Measurements from ENCODE around the gene LRBA. TPM values are rescaled to one million over a fixed set of nuclear protein-coding genes. Genes with fewer than 3 reads are reported as not detected.

Gene LRBA
- total RNA-seq, 1 experiment from 2014 or later, result 12.5 TPM

GRCh38 chr4:150369434-150370380 lies 645.4 kb downstream of the LRBA start:
- no peak for DNase-seq (ENCODE audit: low read depth)

- DNase-seq (ENCODE audit: low read depth), result no peak
These were observed 646.4 kb downstream of the LRBA start for GRCh38 chr4:150368667-150369066.

- DNase-seq (ENCODE audit: low read depth), result no peak
These were observed 647.8 kb downstream of the LRBA start for GRCh38 chr4:150367326-150367725.

GRCh38 chr4:150366487-150366999 lies 648.5 kb downstream of the LRBA start:
- DNase-seq (ENCODE audit: low read depth), result no peak

GRCh38 chr4:150363721-150364688 lies 651.1 kb downstream of the LRBA start:
- DNase-seq (ENCODE audit: low read depth), result no peak

GRCh38 chr4:150358691-150359090 lies 656.4 kb downstream of the LRBA start:
- no peak for DNase-seq (ENCODE audit: low read depth)

GRCh38 chr4:150357829-150358228 lies 657.3 kb downstream of the LRBA start:
- no peak for DNase-seq (ENCODE audit: low read depth)

- no peak for DNase-seq (ENCODE audit: low read depth)
These were observed 659.1 kb downstream of the LRBA start for GRCh38 chr4:150355858-150356455.

GRCh38 chr4:150355418-150355817 lies 659.7 kb downstream of the LRBA start:
- DNase-seq (ENCODE audit: low read depth), result no peak

GRCh38 chr4:150354214-150354796 lies 660.8 kb downstream of the LRBA start:
- no peak for DNase-seq (ENCODE audit: low read depth)

GRCh38 chr4:150348079-150348478 lies 667.0 kb downstream of the LRBA start:
- peak; percentile 74 for DNase-seq (ENCODE audit: low read depth)

GRCh38 chr4:150345207-150345744 lies 669.8 kb downstream of the LRBA start:
- no peak for DNase-seq (ENCODE audit: low read depth)

GRCh38 chr4:150343796-150344195 lies 671.3 kb downstream of the LRBA start:
- no peak for DNase-seq (ENCODE audit: low read depth)

- no peak for DNase-seq (ENCODE audit: low read depth)
These were observed 672.1 kb downstream of the LRBA start for GRCh38 chr4:150342945-150343344.

GRCh38 chr4:150337734-150338133 lies 677.4 kb downstream of the LRBA start:
- no peak for DNase-seq (ENCODE audit: low read depth)

GRCh38 chr4:150336676-150337412 lies 678.2 kb downstream of the LRBA start:
- no peak for DNase-seq (ENCODE audit: low read depth)

- DNase-seq (ENCODE audit: low read depth), result no peak
These were observed 682.1 kb downstream of the LRBA start for GRCh38 chr4:150332961-150333360.

- DNase-seq (ENCODE audit: low read depth), result no peak
These were observed 683.0 kb downstream of the LRBA start for GRCh38 chr4:150332086-150332485.

- no peak for DNase-seq (ENCODE audit: low read depth)
These were observed 685.7 kb downstream of the LRBA start for GRCh38 chr4:150329373-150329772.

- DNase-seq (ENCODE audit: low read depth), result no peak
These were observed 686.6 kb downstream of the LRBA start for GRCh38 chr4:150328496-150328895.
